Colon (tissue), 2 donors: Measurements from ENCODE around the gene TMPRSS7.

Experiments
- FAIRE-seq: peaks from 2 replicates; lab custom pipeline; 2012; peaks lifted over from hg19 to GRCh38; lab: Jason Lieb, UNC
- donor health status: control.
- donor health status: control.

The TMPRSS7 gene

DNA sequence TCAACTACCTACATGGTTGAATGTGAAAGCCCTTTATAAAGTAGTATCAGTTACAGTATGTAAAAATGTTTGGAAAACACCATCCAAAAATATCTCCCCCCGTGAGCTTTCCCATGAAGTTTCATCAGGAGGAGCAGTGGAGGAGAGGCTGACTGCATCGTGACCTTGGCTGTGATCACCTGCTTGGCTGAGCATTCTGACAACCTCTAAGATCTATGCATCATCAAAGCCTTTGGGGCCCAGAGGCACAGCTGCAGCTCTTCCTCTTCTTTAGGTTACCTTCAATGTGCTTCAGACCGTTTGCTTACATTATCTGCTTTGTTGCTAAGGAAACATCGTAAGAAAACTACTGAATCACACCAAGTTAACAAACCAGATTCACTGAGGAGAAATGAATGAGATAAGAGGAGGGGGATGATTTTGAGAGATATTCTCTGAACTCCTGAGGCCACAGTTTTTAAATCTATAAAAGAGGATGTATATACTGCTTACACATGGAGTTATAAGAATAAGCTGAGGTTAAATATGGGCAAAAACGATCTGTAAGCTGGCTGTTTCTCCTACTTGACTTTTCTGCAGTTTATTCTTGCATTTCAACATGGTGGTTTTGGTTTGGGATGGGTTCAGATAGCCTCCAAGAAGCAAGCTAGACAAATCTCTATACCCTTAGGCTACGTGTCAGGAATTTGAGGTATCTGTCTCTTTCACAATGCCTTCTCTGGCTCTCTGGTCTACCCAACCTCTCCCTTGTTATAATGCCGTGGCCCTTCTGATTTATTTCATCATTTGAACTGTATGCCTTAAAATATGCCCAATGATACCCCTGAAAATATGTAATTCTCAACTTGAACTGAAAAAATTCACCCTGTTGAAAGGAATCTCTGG lies 94.5 kb downstream of the TMPRSS7 start:
- FAIRE-seq: no peak

DNA sequence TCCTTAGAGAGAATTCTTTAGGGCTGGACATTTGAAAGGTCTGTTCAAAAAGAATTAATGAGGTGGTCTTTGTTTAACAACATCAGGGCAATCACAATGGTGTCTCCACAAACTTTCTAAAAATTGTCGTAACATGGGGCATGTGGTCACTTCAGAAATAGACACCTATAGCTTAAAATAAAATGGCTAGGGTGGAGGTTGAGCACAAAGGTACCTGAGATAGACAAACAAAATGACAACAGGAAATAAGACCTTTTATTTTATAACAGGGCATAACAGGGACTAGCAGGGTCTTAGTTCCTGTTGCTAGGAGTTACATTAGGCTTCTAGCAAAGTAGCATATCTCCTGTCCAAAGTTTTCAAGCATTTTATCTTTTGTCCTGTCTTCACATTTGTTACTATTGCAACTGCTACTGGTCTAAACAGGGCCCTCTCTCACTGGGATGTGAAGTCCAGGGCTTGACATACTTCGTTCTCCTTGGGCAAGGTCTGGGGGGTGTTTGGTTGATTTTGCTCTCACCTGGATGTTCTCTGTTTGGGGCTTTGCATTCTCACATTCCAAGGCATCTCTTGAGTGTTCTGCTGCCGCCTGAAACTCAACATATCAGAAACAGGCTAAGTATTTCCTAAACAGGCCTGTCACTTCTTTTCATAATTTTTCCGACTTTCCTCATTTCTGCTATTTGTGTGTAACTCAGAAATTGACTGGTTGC lies 95.5 kb downstream of the TMPRSS7 start:
- FAIRE-seq: no peak

- FAIRE-seq: no peak
Observed at GRCh38 chr3:112130638-112130993, 96.1 kb downstream of the TMPRSS7 start.
